Neutrophil (primary cell): Measurements from ENCODE around the gene ZCRB1.

Source experiments
- H3K27ac ChIP-seq: fragments of 200-600 bp; sonication (generic); 2 replicates; pipeline ENCODE4 v1.5.1; 2016; ENCODE audit warnings: mild to moderate bottlenecking, moderate library complexity
- H3K27me3 ChIP-seq: fragments of 200-600 bp; sonication (generic); 2 replicates; pipeline ENCODE4 v1.6.0; 2016; ENCODE audit warnings: mild to moderate bottlenecking
- H3K36me3 ChIP-seq: fragments of 200-600 bp; sonication (generic); 2 replicates; pipeline ENCODE4 v1.5.1; 2017
- H3K4me1 ChIP-seq, 2 experiments: fragments of 200-600 bp in 1 of 2; sonication (generic) in 1 of 2; 1 replicate in 1 of 2; 2 replicates in 1 of 2; pipeline versions ENCODE4 v1.5.1 to v1.6.1; 2013 to 2016; ENCODE audit warnings: low read depth in 1 of 2, low read length in 1 of 2, mild to moderate bottlenecking in 1 of 2, moderate library complexity in 1 of 2; ENCODE audit not compliant: control insufficient read depth in 1 of 2, insufficient read depth in 1 of 2
- H3K4me3 ChIP-seq, 2 experiments: fragments of 200-600 bp in 1 of 2; sonication (generic) in 1 of 2; 1 replicate in 1 of 2; 2 replicates in 1 of 2; pipeline ENCODE4 v1.5.1; 2013 to 2016; ENCODE audit warnings: low read depth in 1 of 2, low read length in 1 of 2, mild to moderate bottlenecking in 1 of 2, moderate library complexity in 1 of 2
- H3K9me3 ChIP-seq: fragments of 200-600 bp; sonication (generic); 2 replicates; pipeline ENCODE4 v1.5.1; 2016
- TF ChIP-seq, protein P1 (sequence below): fragments of 200-600 bp; sonication (generic); IDR thresholded peaks from 2 replicates; pipeline ENCODE4 v1.5.1; 2016; ENCODE audit warnings: antibody characterized with exemption

The ZCRB1 gene

DNA sequence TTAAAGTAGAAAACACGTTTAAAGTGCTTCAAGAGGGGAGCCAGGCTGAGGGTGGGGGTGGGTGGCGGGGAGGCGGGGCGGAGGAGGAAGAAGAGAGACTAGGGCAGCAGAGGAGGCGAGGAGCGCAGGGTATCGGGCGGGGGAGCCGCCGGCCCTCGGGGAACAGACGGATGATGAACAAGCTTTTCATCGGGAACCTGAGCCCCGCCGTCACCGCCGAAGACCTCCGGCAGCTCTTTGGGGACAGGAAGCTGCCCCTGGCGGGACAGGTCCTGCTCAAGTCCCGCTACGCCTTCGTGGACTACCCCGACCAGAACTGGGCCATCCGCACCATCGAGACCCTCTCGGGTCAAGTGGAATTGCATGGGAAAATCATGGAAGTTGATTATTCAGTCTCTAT, 39.2 kb downstream of the ZCRB1 start:
- H3K9me3 ChIP-seq = no peaks in the 10 kb centered on the region
- no peaks in the 10 kb centered on the region for H3K36me3 ChIP-seq
- no peak overlapping the region for H3K27ac ChIP-seq
- H3K4me3 ChIP-seq = no peak overlapping the region
- H3K27me3 ChIP-seq = no peaks in the 10 kb centered on the region
- no peaks in the 10 kb centered on the region for H3K4me1 ChIP-seq
- TF ChIP-seq, protein P1, sequence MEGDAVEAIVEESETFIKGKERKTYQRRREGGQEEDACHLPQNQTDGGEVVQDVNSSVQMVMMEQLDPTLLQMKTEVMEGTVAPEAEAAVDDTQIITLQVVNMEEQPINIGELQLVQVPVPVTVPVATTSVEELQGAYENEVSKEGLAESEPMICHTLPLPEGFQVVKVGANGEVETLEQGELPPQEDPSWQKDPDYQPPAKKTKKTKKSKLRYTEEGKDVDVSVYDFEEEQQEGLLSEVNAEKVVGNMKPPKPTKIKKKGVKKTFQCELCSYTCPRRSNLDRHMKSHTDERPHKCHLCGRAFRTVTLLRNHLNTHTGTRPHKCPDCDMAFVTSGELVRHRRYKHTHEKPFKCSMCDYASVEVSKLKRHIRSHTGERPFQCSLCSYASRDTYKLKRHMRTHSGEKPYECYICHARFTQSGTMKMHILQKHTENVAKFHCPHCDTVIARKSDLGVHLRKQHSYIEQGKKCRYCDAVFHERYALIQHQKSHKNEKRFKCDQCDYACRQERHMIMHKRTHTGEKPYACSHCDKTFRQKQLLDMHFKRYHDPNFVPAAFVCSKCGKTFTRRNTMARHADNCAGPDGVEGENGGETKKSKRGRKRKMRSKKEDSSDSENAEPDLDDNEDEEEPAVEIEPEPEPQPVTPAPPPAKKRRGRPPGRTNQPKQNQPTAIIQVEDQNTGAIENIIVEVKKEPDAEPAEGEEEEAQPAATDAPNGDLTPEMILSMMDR = no peak

DNA sequence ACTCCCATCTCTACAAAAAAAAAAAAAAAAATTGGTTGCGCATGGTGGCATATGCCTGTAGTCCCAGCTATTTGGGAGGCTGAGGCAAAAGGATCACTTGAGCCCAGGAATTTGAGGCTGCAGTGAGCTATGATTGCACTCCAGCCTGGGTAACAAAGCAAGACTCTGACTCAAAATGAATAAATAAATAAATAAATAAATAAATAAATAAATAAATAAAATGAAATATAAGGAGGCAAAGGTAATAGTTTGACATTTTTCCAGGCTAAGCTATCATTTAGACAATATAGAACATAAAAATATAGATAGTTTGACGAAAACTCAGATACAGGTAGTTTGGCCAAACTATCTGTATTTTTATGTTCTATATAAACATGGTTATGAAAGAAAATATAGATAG, 40.5 kb downstream of the ZCRB1 start:
- Histone ChIP-seq H3K4me3 (no peak overlapping the region), H3K4me1 (no peaks in the 10 kb centered on the region), H3K36me3 (no peaks in the 10 kb centered on the region), H3K27ac (no peak overlapping the region), H3K27me3 (no peaks in the 10 kb centered on the region), H3K9me3 (no peaks in the 10 kb centered on the region)
- TF ChIP-seq, protein P1 = no peak

DNA sequence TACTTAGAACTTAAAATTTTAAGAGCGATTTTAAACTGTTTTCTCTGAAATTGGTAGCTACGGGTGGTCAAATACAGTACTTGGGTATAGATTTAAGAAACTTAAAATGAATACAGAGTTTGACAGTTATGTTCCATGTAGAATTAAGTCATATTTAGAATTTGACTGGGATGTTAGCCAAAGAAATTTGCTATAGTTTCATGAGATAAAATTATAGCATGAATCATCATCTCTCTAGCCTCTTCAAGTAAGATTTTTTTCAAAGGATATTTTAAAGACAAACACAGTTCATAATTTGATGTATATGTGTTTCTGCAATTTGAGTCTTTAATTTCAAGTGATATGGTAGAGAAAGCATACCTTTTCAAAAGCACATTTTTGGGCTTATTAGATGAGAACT, 41.0 kb downstream of the ZCRB1 start:
- Histone ChIP-seq H3K36me3 (no peaks in the 10 kb centered on the region), H3K4me1 (no peaks in the 10 kb centered on the region), H3K27me3 (no peaks in the 10 kb centered on the region), H3K4me3 (no peak overlapping the region), H3K27ac (no peak overlapping the region), H3K9me3 (no peaks in the 10 kb centered on the region)
- TF ChIP-seq, protein P1 = no peak

DNA sequence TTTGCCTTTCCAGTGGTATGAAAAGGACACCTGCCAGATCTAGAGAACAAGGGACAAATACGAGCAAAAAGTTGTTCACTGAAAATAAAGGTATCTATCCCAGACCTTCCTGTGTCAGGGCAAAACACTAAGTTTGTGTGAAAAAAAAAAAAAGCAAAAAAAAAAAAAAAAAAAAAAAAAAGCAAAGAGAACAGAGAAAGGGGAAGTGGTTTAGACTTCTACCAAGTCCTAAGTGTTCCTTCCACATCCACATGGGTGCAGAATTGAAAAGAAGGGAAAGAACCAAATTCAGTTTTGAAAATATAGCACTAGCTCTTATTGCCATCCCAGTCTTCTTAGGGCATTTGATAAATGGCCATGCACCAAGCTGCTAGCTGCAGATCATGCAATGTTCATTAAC, 41.7 kb downstream of the ZCRB1 start:
- no peaks in the 10 kb centered on the region for H3K9me3 ChIP-seq
- no peaks in the 10 kb centered on the region for H3K36me3 ChIP-seq
- TF ChIP-seq, protein P1 = no peak
- no peaks in the 10 kb centered on the region for H3K27me3 ChIP-seq
- H3K4me1 ChIP-seq = no peaks in the 10 kb centered on the region
- no peak overlapping the region for H3K27ac ChIP-seq
- no peak overlapping the region for H3K4me3 ChIP-seq

DNA sequence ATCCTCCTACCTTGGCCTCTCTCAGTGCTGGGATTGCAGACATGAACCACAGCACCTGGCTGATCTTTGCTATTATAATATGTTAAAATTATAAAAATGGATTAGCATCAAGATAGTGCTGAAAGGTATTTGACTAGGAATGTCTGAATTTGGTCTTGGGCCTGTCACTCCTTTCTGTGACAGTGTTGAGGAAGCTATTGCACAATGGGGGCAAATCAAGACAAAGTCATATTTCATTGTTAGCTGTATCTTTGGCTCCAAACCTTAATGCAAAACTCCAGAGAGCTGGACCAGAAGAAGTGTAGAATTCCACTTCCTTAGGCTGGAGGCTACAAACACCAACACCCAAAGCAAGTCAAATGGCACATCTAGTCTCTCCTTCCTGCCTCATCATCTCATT, 42.2 kb downstream of the ZCRB1 start:
- H3K36me3 ChIP-seq = no peaks in the 10 kb centered on the region
- H3K27ac ChIP-seq = no peak overlapping the region
- TF ChIP-seq, protein P1 = no peak
- no peaks in the 10 kb centered on the region for H3K27me3 ChIP-seq
- no peak overlapping the region for H3K4me3 ChIP-seq
- H3K9me3 ChIP-seq = no peaks in the 10 kb centered on the region
- no peaks in the 10 kb centered on the region for H3K4me1 ChIP-seq

DNA sequence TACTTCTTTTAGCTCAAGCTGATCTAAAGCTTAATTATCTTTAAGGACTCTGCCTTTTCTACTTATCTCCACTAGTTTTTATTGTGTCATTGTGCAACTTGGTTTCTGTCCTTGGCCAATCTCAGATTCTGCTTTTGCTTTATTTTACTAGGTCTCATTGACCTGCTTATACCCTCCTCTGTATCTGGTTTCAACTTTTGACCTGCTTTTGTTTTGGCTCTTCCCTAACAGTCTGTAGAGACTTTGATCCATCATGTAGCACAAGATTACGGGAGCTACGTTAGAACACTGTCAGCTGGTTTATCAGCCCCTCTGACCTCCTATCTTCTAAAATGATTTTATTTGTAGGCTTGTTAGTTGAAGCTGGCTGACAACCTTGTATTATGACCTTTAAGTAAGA, 43.6 kb downstream of the ZCRB1 start:
- H3K27ac ChIP-seq = no peak overlapping the region
- no peaks in the 10 kb centered on the region for H3K9me3 ChIP-seq
- no peaks in the 10 kb centered on the region for H3K4me1 ChIP-seq
- TF ChIP-seq, protein P1 = no peak
- H3K36me3 ChIP-seq = no peaks in the 10 kb centered on the region
- peaks cover 4% of the 10 kb centered on the region for H3K27me3 ChIP-seq
- H3K4me3 ChIP-seq = no peak overlapping the region
